Peyer's patch (tissue), 4 donors: ENCODE results near the gene ZNF764.

ENCODE experiments used
- POLR2A ChIP-seq, 2 donors: fragments of 450-650 bp; IDR thresholded peaks; one replicate each; pipeline ENCODE4 v1.5.1; 2017; ENCODE audit warnings: antibody characterized with exemption in 2 of 2, mild to moderate bottlenecking in 2 of 2, moderate library complexity in 2 of 2
- TF ChIP-seq, protein P1 (sequence below), 6 experiments: fragments of 450-650 bp in 4 of 6; fragments of 200-600 bp in 2 of 6; sonication (generic) in 1 of 6; IDR thresholded peaks; one replicate each; pipeline ENCODE4 v1.5.1; 2017 to 2019; ENCODE audit warnings: antibody characterized with exemption in 6 of 6, mild to moderate bottlenecking in 3 of 6, moderate library complexity in 1 of 6

DNA sequence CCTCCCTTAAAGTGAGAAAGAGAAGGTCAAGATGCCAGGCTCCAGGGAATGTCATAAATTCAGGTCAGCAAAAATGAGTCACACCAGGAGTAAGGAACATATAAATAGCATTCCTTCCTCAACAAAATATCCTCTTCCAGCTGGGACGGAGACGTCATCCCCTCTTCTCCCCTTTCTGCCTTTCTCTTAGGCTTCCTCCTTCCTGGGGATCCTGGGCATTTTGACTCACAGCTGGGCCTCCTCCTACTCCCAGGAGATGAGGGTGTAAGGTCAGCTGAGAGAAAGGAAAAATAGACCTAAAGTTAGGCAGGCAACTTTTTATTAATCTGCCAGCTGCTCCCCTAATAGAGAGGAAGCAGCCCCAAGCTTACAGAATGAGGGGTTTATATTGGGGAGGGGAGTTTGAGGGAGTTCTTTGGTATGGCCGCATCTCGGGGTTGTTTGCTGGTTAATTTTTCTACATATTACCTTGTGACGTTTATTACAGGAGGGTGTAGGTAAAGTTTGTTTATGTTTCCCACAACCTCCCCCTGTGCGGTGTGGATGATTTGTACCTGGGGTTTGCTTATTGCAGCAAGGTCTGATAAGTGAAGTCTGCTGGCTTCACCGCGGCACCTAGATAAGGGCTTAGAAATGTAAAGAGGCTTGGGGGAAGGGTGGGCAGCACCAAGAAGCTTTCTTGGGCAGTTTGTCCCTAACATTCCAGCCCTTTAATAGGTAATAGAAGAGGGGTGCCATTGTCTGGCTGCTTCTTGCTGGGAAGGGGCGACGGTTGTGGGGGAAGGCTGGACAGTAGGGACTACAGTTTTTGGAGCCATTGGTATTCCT, 16.5 kb downstream of the ZNF764 start:
- TF ChIP-seq, protein P1, sequence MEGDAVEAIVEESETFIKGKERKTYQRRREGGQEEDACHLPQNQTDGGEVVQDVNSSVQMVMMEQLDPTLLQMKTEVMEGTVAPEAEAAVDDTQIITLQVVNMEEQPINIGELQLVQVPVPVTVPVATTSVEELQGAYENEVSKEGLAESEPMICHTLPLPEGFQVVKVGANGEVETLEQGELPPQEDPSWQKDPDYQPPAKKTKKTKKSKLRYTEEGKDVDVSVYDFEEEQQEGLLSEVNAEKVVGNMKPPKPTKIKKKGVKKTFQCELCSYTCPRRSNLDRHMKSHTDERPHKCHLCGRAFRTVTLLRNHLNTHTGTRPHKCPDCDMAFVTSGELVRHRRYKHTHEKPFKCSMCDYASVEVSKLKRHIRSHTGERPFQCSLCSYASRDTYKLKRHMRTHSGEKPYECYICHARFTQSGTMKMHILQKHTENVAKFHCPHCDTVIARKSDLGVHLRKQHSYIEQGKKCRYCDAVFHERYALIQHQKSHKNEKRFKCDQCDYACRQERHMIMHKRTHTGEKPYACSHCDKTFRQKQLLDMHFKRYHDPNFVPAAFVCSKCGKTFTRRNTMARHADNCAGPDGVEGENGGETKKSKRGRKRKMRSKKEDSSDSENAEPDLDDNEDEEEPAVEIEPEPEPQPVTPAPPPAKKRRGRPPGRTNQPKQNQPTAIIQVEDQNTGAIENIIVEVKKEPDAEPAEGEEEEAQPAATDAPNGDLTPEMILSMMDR (IDR thresholded peaks at IDR 0.05): no peak
- no peak for TF ChIP-seq POLR2A (IDR thresholded peaks at IDR 0.05)
